ENCODE results near the gene ATXN3L.

The ATXN3L gene

GRCh38 chrX:13319953-13320352, at the start of gene ATXN3L:
ATXN3L (minus strand) TSS chrX:13320053; CDS start chrX:13319934, 119 bp downstream.
- no peak for DNase-seq

- no peak for DNase-seq
Observed at GRCh38 chrX:13369256-13370030, 49.6 kb upstream of the ATXN3L start.

DNA sequence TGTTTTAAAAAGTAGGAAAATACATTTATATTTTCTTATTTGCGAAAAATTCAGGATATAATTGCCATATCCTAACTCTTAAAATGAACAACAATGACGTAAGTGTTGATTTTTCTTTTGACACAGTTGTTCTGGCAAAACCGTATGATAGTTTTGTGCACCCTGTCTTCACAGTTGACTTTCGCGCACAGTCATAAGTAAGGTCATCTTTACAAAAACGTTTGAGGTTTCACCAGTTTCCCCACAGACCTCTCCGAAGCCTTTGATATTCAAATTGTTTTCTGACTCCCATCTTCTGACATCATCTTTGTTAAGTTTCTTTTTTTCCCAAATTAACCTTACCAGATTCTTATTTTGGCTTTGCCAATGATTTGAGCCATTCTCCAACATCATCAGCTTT, 48.1 kb upstream of the ATXN3L start:
- DNase-seq, result no peak

DNA sequence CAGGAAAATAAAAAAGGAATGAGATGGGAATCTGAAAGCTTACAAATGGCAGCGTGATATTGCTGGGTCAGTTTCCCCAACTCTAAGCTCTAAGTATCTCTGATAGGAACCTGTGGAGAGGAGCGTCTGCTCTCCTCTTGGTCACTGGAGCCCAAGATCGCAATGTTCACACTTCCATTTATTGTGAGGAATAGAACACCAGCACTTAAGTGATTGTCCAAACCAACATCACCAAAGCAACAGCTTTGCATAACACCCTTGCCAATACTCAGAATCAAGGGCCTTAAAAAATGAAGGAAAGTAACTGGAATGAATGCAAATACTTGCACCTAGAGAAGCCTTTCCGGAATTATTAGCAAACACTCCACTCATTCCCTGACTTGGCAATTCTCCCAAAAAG, 46.8 kb upstream of the ATXN3L start:
- DNase-seq, result no peak

GRCh38 chrX:13365161-13365560, 45.3 kb upstream of the ATXN3L start:
- DNase-seq, result no peak

DNA sequence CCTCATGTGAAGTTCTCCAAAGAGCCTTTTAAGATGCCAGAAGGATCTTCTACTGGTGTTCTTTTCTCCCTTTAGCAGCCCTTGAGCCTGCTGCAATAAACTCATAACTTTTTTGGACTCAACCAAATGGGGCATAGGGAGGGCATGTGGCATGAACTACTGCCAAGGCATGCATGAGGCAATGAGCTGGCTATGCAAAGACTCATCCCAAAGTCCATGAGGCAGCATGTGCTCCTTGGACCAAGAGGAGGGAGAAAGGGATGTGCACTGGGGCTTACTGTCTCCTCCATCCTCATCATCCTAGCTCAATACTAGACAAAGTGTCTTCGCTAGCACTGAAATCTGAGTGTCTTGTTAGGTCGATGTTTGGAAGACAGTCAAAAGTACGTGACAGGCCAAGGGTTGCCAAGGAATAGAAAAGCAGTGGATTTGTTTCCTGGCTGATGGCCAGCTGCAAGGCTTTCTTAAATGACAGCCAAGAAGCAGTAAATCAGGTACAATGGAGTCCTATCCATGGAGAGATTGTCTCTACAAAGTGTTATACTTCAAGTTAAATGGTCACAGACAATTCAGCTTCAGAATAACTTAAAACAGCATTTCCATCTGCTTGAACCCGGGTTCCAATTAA, 44.5 kb upstream of the ATXN3L start:
- no peak for DNase-seq

DNA sequence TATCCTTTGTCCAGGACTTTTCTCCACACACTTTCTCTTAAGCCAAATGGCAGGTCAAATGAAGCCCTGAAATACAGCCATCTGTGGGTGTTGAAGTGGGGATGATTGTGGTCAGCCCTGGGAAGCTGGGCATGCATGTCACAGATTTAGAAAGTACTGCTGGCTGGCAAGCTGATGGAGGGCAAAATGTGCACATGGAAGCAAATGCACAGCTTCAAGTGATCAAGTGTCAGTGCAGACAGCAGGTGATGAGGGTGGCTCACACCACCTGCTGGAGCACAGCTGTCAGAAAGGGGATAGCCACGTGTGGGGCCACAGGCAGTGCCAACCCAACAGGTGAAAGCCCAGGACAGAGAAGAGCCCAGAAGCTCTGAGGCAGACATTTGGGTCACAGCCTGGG, 40.3 kb upstream of the ATXN3L start:
- no peak for DNase-seq

- DNase-seq, result no peak
Observed at GRCh38 chrX:13357925-13358324, 38.1 kb upstream of the ATXN3L start.

GRCh38 chrX:13346646-13347045, 26.8 kb upstream of the ATXN3L start:
- no peak for DNase-seq

GRCh38 chrX:13345438-13345837, 25.6 kb upstream of the ATXN3L start:
- no peak for DNase-seq

GRCh38 chrX:13345037-13345436, 25.2 kb upstream of the ATXN3L start:
- no peak for DNase-seq

DNA sequence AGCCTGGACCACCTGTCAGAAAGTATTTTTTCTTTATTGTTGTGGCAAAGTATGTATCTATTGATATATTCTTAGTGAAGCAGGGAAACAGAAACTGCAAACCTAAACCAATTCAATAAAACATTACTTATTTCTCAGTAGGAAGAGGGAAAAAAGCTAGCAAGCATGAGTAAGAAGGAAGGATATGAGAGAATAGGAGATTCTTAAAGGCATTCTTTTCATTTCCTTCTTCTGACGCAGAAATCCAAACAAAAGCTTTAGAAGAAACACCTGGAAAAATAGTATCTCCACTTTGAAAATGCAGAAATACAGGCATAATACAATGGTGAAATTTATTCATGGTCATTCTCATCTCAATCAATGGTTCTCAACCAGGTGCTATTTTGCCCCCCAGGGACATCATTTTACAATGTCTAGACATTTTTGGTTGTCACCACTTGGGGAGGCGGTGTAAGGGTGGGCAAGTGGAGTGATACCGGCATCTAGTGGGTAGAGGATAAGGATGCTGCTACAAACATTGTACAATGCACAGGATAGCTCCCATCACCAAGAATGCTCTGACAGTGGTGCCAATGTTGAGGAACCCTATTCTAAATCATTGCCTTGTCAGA, 21.7 kb upstream of the ATXN3L start:
- no peak for DNase-seq

DNA sequence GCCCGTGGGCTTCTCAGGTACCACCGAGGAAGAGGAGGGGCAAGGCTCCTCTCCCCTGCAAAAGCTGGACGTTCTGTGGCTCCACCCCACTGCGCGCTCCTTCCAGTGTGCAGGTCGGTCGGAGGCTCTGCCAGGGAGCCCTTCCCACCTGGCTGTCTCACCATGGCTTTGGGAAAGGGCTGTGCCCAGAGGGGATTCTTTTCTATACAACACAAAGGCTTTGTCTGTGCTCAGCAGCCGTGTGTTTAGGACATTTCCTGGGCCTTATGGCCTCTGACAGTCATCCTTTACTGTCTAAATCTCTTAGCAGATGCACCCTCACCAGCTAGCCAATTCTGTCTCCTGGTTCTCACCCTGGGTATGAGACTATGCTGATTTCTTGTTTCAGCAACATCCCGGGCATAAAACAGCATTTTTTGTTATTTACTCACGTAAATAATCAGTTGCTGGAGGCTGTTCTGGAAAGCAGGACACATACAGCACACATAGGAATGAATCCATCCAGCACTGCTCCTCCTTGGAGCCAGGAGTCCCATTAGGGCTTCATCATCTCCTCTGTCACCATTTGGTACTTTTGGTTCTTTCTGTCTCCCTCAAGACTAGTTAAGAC, 20.4 kb upstream of the ATXN3L start:
- DNase-seq, result no peak

GRCh38 chrX:13339607-13340006, 19.8 kb upstream of the ATXN3L start:
- DNase-seq, result no peak

DNA sequence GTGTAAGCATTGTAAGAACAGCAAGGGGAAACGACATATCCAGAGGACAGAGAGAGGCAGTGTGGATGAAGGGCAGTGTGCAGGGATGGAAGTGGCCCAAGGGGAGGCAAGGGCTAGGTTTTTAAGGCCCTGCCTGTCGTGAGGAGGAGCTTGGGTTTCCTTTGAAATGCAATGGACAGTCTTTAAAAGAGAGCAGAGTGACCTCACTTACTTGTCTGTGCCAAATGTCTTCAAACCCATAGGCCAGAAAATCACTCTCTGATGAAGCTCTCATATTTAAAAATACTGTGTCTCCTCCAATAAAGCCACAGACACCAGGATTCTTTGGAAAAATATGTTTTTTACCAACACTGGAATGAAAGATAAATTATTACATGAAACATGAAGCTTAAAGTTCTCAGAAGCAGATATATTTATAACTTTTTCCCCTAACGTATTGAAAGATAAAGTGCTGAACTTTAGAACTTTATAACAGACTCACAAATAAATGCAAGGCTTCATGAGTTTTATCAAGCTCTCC, 19.2 kb upstream of the ATXN3L start:
- no peak for DNase-seq

DNA sequence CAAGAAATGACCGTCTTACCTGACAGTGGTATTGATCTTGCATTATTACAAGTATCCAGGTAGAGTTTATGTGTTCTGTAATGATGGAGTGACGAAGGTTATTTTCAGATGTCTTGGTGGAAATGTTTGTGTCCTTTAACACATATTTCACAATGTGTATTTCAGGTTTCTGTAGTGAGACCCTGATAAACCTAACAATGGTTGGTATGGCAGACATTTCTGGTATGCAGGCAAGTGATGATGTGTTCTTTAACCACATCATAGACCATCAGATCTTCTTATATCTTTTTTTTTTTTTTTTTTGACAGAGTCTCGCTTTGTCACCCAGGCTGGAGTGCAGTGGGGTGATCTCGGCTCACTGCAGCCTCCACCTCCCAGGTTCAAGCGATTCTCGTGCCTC, 14.6 kb upstream of the ATXN3L start:
- no peak for DNase-seq

GRCh38 chrX:13330446-13330845, 10.6 kb upstream of the ATXN3L start:
- no peak for DNase-seq

- no peak for DNase-seq
Observed at GRCh38 chrX:13327666-13328065, 7.8 kb upstream of the ATXN3L start.

DNA sequence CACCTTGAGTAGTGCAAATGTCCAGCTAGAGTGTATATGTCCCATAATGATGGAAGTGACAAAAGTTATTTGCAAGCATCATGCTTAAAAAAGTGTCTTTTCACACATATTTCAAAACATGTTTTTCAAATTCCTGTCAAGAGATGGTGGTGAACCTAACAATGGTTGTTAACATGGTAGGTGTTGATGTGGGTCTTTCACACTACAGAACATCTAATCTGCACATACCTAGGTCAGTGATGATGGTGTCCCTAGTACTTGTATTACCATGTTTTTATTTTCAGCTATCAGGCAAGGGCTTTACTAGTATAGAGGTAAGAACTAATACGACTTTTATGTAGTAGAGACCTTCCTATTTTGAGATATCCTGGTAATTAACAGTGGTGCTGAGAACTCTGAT, 3.4 kb upstream of the ATXN3L start:
- no peak for DNase-seq

GRCh38 chrX:13317366-13317765, 2.5 kb downstream of the ATXN3L start:
- DNase-seq, result no peak

- no peak for DNase-seq
Observed at GRCh38 chrX:13311560-13311959, 8.3 kb downstream of the ATXN3L start.

GRCh38 chrX:13309631-13310030, 10.2 kb downstream of the ATXN3L start:
- no peak for DNase-seq

GRCh38 chrX:13307041-13307440, 12.8 kb downstream of the ATXN3L start:
- DNase-seq, result no peak

DNA sequence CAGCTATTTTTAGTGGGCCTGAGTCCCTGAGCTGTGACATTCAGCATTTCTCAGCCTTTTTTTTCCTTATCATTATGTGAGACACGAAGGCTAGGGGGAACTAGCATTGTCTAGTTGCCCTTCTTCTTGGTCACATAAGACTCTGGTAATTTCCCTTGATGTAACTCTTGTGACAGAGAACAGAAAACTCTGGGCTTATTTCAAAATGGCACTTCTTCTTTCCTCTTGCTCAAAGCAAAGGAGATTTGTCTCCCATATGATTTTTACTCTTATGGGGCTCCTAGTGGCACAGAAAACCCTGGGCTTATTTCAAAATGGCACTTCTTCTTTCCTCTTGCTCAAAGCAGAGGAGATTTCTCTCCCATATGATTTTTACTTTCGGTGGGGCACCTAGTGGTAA, 14.7 kb downstream of the ATXN3L start:
- DNase-seq, result no peak
